Skin of body (tissue), 2 donors: ENCODE measurements around the gene TAX1BP3. TPM values are rescaled to one million over a fixed set of nuclear protein-coding genes. Genes with fewer than 3 reads are reported as not detected.

Experiments used
- DNase-seq: peaks from one replicate; lab custom pipeline; 2025; lab: John Stamatoyannopoulos, UW
- total RNA-seq: library from RNA; depleted of rRNA; stranded (reverse); fragments of >200 nt; gene quantifications from one replicate; pipeline ENCODE4 v1.2.3, GENCODE V29; 2014

TAX1BP3 gene
- total RNA-seq, 1 donor from 2014 or later = 42.7 TPM

DNA sequence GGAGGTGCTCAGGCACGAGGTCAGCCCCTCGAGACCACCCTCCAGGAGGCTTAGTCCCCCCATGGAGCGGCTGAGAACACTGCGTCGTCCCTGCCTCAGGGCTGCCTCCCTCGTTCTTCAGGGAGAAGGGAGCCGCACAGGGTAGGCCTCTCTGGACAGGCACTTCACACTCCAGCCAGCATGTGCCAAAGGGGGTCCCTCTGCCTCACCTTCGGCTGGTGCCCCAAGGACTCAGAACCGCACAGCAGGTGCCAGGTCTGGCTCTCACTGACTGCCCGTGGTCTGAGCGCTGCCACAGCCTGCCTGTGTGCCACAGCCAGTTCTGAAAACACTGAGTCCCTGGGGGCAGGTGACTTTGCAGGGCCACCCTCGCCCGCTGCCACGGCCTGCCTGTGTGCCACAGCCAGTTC, 20.5 kb upstream of the TAX1BP3 start:
- DNase-seq = no peak

DNA sequence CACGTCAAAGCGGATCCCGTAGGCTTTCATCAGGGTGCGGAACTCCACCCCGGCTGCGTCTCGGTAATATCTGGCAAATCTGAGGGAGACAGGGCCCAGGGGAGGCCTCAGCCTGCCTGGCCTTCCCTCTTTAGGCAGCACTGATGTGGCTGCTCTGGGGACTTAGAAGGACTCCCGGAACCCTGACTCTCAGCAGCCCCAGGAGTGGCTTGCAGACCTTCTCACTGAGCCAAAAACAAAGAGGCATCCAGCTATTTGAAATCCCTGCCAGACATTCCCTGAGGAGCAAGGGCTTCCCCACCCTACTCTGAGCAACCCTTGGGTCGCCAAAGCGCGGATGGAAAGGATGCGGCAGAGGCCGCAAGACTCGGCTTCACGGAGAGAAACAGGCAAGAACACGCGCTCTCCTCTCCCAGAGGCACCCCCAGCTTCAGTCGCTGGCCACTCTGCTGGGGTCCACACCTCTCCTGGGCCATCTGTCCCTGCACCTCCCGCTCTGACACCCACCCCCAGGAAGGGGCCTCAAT, 19.7 kb upstream of the TAX1BP3 start:
- DNase-seq = no peak

DNA sequence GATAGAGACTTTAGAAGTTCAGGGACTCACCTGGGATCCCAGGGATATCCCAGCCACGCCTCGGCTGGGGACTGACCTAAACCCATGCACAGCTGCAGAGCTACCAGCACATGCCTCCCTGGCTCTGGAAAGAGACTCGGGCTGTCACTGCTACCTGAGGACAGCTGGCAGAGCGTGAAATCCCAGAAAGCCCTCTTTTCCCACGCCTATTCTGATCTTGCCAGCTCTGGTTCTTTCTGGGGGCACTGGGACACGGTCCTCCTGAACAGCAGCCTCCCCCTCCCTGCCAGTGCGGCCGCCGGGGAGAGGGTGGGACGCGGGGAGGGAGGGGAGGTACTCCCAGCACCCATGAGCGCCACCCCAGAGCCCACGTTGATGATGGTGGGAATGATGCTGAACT, 16.8 kb upstream of the TAX1BP3 start:
- DNase-seq = no peak

DNA sequence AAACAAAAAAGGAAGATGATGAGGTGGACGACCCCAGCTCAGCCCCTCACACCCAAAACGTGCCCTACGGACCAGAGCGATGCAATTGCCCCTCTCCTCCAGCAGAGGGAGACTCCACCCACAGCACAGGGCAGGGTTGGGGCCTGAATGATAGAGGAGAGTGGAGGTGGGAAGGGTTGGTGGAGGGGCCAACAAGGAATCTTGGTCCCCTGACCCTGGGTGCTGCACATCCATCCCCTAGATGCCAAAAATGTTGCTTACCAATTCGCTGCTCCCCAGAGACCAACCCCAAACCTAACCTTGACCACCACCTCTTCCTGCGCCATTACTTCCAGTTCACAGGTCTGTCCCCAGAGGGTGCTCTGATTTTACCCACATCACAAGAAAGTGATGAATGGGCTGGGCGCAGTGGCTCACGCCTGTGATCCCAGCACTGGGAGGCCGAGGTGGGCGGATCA, 14.7 kb upstream of the TAX1BP3 start:
- no peak for DNase-seq

DNA sequence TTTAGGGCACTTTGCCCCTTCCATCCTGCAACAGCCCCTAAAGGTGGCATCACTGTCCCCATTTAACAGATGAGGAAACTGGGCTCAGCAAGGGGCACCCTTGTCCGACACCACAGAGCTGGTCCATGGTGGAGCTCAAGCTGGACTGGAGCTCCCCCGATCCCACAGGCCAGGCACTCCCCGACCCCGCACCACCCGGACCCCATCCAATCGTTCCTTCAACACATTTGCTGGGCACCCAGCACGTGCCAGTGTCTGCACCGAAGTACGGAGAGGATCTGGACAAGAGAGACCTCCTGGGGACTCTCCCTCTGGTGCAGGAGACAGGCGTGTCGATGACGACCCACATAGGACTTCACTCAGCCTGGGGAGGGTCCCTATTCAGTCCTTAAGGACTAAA, 13.7 kb upstream of the TAX1BP3 start:
- no peak for DNase-seq

DNA sequence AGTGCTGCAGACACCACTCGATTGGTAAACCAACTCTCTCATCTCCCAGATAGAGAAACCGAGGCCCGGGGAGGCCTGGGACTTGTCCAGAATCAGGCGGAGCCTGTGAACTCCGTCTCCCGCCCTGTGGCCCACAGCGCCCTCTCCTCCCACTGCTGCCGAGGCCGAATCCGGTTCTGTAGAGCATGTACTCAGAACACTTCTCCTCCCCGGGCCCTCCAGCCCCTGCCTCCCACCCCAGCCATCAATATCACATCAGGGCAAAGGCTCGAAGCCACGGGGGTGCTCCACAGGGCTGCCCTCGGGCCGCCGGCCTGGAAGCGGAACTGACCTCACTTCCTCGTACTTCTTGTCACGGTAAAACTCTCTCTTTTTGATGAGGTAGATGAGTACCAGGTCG, 13.2 kb upstream of the TAX1BP3 start:
- DNase-seq = no peak

DNA sequence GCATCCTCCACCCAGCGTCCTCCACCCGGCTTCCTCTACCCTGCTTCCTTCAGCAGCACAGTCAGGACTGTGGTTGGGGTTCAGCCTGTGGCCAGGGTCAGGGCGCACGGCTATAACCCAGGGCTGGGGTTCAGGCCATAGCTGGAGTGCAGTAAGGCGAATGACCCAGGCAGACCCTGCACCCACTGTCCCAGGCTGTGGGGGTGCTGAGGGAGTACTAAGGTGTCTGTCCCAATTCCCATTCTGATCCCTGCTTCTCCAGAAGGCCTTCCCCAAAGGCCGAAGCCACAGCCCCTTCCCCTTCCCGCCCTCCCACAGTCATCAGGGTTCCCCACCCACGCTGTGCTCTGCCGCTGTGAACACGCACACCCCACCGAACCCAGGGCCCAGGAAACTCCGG, 12.7 kb upstream of the TAX1BP3 start:
- DNase-seq = no peak

DNA sequence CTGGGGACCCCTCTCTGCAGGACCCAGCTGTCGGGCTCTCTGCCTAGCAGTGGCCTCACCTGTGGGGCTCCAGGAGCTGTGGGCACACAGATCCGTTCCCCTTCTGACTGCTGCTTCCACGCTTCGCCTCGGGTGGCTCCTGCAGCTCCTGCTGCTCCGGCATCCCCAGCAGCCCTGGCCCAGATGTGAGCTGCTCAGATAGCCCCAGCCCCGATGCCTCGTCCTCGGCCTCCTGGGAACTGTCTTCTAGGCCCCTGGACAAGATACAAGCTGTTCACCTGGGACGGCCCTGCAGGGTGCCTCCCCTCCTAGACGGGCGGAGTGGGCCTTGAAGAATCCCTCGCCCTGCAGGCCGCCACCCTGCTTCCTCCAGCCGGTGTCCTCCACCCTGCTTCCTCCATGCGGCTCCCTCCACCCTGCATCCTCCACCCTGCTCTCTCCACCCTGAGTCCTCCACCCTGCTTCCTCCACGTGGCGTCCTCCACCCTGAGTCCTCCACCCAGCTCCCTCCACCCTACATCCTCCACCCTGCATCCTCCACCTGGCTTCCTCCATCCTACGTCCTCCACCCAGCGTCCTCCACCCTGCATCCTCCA, 11.3 kb upstream of the TAX1BP3 start:
- DNase-seq = no peak

DNA sequence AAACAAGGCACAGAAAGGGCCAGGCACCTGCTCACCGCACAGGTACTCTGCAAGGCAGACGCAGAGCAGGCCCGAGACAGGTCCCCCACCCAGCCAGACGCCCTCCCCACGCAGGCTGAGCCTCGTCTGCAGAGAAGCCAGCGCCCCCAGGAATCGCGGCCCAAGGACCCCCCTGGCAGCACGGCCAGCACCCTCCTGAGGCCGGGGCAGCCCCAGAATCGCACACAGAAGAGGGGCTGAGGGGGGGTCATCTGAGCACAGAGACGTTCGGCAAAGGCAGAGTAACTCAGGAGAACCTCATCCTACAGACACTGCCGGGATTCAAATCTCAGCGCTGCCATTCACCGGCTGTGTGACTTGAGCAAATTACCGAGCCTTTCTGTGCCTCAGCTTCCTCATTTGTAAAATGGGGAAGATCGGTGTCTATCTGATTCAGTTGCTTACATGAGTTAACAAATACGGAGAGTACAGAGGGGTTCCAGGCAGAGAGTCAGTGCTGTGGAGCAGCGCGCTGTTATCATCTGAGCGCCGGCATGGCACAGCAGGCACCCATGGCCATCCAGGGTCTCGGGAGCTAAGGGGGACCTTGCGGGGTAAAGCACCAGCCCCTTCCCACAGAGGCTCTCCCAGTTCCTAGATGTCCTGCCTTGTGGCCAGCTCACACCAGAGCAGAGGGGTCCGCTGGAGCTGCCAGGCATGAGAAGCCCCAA, 10.6 kb upstream of the TAX1BP3 start:
- DNase-seq = no peak

DNA sequence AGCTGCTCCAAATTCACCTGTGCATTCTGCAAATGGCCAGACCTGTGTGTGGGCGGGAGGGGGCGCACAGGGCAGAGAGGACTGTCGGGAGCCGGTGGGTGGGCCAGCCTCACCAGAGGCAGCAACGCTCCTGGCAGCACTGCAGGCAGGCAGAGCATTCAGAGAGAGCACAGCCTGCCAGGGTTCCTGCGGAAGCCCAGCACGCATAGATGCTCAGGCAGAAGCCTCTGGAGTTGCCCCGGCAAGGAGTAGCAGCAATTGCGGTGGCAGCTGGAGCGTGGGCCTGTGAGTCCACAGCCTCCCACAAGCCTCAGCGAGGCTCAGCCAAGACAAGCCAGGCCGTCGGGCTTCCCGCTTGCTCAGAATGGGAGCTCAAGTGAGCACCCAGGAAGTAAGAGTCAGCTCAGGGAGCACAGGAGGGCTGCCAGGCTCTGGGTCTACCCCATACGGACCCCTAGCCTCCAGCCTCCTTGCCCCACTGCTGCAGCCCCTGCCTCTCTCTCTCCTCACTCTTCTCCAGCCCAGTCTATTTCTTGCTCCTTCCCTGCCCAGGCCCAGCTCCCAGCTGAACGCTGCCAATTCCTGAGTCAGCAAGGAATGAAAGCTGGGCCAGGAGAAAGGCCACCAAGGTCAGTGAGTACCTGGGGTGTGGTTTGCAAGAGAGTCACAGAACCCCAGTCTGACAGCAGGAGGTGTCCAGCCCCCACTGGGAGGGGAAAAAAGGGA, 9.9 kb upstream of the TAX1BP3 start:
- no peak for DNase-seq

DNA sequence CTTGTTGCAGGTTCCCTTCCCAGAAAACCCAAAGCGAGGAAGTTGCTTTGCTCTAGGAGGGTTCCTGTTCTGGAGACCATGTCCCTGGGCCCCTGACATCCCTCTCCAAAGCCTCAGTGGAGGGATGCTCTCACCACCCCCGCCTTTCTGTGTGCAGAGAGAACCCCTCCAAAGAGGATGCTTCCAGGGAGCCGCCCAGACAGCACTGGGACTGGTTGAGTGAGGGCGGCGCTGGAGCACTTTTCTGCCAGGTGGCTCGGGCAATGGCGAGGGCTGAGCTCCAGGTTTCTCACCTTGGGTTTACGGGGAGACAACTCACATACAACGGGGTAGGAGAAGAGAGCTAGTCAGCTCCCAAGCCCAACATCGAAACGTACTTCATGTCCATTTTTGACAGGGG, 7.5 kb upstream of the TAX1BP3 start:
- DNase-seq = no peak

DNA sequence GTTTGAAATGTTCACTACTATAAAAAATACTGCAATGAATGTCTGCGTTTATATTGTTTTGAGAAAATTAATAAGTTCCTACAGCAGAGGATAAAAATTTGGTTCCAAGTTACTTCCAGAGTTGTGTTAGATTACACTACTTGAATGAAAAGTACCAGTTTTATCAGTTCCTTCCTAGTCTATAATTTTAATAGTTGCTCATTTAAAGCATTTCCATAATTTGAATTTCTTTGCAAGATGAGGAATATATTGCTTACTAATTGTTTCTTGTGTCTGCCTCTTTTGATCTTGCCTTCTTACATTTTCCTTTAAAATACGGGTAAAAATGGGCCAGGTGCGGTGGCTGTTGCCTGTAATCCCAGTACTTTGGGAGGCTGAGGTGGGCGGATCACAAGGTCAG, 4.2 kb upstream of the TAX1BP3 start:
- no peak for DNase-seq

DNA sequence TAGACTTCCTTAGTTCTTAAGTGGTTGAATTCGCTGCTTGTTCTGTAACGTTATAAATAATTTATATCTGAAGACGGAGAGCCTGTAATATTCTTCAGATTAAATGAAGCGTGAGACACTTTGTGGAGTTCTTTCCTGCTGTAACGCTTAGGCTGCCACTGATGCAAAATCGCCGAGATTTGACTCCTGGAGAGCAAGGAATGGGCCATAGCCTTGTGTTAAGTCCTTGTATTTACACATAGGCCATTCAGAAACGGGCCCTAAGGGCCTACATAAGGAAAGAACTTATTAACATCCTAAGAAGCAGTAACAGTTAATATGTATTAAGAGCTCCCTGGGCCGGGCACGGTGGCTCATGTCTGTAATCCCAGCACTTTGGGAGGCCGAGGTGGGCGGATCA, 1.2 kb upstream of the TAX1BP3 start:
- no peak for DNase-seq

DNA sequence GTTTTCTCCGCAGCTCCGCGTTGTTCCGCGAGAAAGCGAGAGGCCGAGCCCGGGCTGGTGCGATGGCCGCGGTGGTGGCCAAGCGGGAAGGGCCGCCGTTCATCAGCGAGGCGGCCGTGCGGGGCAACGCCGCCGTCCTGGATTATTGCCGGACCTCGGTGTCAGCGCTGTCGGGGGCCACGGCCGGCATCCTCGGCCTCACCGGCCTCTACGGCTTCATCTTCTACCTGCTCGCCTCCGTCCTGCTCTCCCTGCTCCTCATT, 638 bp upstream of the TAX1BP3 start:
- no peak for DNase-seq

DNA sequence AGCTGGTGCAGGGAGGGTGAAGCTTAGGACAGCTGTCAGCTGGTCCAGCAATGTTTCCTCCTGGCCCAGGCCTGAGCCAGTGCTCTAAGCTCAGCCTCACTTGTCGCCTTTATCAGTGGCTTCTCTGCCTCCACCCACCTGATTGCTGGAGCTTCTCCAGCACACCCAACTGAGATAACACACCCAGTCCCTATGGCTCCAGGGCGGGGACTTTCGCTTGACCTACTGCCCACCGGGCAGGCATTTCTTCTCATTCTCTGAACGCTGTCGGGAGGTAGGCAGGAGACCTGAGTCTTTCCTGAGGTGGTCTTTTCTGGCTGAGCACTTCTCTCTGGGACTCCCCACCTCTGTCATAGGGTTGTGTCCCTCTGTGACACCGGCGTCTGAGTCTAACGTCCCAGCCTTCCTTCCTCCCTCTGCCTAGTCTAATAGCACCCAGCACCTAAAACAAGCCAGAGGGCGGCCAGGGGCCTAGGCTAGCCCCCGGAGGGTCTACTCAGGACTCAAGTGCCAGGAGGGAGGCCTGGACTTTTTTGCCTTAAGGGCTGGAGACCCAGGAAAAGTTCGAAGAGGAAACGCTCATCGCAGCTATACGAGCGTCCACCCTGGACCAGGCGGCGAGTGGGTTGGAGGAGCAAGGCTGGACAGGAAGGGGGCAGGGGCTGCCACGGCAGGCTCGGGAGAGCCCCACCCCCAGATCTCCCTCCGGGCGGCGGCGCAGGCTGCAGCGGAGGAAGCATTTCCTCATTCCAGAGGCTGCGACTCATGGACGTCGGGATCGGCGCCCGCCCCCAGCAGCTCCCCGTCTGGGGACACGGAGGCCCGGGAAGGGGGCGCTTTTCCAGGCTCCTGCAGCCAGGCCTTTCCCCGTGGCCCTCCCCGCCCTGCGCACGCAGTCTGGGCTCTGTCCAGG, 756 bp downstream of the TAX1BP3 start:
- DNase-seq = peak; percentile 84

DNA sequence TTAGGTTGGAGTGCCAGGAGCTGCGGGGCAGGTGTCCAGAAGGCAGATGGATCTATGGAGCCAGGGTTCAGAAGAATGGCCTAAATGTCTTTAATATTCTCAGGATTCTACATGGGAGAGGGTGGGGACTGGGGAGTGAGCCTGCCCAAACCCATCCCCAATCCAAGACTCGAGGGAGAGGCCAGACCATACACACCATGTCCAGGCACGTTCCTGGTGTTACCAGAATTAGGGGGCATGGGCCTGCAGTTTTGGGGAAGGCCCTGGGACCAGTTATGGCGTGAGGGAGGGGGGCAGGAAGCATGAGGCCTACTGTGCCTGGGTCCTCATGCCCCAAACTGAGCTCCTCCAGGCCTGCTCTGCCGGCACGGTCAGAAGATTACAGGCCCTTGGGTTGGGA, 1.9 kb downstream of the TAX1BP3 start:
- no peak for DNase-seq

DNA sequence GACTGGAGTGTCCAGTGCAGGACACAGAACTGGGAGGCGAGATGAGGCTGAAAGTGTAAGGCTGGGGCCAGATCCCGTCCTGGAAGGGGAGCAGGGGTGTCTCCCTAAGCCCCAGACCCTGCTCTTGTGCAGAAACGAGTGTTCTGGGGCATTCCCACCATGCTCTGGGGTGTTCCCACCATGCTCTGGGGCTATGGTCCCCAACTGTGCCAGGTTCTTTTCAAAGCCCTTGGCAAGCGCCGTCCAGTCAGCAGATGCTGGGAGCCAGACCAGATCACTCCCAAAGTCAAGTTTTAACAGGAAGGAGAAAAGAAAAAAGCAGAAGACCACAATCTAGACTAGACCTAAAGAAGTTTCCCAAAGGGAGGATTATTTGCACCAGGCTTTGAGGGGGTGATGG, 2.5 kb downstream of the TAX1BP3 start:
- DNase-seq = no peak

DNA sequence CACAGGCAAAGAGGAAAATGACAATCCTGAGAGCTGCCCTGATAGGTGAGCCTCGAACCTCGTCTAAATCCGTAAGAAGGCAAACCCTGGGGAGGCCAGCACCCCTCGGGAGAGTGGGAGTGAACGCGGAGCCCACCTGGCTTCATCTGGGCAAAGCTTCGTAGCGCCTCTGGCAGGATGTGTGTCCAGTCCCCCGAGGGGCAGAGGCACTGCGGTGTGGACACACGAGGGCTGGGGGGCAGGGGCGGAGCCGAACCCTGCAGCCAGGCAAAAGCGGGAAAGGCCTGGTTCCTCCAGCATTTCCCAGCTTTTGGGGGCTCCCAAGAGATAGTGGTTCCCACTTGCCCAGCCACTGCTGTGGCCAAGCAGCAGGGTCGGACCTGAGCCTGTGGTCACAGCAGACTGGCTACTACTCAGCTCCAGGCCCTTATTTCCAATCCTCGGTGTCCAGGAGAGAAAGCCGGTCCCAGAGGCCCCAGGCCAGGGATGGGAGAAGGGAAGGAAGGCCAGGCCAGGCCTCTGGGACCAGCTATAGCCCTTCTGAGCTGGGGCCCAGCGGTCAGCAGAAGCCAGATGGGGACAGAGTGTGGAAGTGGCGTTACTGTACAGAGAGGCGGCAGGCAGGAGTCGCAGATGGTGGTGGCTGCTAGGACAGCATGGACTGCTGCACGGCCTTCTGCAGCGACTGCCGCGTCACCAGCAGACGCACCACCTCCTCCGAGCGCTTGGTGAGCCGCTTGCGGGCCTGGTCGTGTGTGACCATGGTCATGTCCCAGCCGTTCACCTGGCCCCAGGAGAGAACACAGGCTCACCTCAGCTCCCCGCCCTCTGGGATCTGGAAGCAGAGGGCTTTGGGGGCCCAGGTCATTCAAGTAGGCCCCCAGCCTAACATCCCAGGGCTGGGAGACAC, 5.0 kb downstream of the TAX1BP3 start:
- no peak for DNase-seq

DNA sequence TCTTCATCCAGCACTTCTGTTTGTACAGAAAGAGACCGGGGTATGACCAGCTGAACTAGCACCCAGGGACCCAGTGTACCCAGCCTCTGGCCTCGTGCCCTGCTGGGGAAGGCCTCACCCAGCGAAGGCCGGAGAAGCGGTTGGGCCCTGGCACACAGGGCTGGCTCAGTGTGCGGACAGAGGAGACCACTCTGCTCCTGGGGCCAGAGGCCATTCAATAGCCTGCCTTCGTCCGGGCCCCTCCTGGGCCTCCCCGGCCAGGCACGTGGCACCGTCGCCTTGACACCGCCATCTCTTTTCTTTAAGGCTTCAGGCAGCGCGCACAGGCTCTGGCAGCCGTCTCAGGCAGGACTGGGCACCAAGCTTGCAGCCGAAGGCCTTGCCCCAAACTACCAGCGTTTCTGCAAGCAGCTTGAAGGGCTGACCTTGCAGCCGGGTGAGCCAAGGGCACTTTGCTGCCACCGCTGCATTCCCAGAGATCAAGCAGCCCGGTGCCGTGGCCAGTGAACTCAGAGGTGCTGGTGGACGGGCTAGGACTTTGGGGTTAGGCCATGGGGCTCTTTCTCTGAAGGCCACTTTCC, 8.0 kb downstream of the TAX1BP3 start:
- no peak for DNase-seq

DNA sequence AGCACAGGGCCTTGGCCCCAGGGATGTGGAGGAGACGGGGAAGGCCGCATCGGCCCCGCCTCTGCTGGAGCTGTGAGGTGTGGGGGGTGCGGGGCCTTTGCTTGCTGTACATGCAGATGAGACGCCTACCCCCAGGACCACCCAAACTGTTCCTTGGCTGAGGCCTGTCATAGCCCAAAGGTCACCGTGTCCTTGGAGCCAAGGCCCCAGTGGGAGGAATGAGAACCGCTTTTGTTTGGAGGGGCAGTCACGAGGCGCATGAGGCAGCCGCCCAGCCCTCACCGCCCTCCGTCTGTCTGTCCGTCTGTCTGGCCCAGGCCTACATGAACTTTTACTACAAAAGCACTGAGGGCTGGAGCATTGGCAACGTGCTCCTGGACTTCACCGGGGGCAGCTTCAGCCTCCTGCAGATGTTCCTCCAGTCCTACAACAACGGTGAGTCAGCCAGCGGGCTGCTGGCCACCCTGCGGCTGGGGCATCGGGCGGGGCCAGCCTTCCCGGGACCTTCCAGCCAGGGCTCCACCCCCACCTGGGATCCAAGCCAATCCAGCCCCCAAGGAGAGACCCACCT, 8.8 kb downstream of the TAX1BP3 start:
- peak; percentile 33 for DNase-seq
